ENCODE measurements around the gene PAX3.

Gene PAX3

DNA sequence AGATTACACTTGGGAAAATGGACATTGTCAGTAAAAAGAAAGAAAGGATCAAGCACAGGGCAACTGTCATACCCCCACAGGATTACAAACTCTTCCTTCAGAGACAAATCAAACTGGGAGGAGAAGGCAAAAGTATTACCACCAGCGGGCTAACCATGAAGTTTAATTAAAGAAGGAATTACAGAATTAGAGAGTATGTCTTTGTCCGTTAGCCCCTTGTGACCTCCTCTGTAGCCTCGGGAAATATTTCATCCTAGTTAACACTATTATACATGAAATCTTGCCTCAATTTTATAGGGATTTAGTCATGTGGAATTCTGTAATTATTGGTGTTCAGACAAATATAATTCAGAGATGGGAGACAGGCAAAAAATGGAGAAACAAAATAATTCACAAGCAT is 60.7 kb downstream of the PAX3 start:
- intact Hi-C loops (cut with DNase I) = no loop called here
- DNase-seq = no peak

DNA sequence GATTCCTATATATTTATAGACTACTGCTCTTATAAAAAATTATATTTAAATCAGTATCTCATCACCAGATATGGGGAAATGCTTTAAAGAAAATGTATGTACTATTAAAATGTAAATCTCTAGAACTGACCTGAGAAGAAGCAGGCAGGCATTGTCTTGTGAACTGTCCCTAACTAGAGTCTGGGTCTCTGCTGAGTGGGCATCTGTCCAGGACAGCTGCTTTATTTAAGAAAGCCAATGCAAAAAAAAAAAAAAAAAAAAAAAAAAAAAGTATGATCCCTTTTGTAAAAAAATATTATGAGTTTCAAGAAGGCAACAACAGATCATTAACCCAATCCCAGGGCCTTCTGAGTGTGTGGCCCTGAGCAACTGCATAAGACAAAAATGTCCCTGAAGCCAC is 66.0 kb downstream of the PAX3 start:
- DNase-seq = no peak
- intact Hi-C loops (cut with DNase I) = no loop called here

DNA sequence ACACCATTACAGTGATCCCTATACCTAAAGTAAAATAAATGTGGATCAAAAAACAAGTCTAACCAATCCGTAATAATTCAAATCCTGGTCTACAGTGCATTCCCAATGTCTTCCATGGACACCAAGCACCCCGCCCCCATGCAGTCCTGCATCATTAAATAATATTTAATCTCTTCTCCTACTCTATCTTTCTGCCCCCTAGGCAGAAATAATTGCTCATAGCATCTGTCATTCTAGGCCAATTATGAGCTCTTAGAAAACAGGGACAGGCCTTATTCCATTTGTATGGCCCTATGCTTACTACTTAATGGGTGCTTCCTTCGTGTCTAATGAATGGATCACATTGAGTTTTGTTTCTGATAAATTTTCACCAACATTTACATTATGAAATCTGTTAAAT is 66.4 kb downstream of the PAX3 start:
- intact Hi-C loops (cut with DNase I) = no loop called here
- no peak for DNase-seq

DNA sequence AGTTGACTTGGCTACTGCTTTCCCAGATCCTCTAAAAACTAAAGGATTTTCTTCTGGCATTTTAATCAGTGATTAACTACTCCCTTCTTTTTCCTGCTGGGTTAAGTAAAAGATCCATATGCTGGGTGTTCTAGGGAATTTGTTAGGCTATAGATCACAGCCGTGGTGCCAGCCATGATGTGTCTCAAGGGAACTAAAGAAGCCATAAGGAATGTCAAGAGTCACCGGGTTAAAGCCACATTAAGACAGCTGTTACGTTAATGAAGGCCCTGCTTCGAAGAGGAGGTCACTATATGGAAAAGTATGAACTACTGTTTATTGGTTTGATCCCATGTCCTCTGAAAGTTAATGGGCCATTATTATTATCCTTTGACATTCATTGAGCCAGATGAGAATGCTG is 70.7 kb downstream of the PAX3 start:
- intact Hi-C loops (cut with DNase I) = no loop called here
- no peak for DNase-seq

DNA sequence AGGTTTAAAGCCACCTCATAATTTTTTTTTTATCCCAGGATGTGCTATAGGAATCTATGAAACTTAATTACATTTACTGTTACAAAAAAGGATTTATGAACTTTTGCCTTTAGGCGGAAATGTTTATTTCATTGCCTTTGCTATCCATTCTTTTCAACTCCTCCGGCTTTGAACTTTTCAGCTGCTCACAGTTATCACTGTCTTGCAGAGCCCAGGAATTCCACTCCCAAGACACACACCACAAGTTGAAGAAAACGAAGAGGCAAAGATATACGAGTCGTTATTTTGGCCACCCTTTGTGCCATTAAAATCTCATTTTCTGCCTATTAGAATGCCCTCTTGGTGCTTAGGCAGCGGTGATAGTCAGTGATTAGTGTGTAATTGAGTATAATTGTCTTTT is 80.0 kb downstream of the PAX3 start:
- no peak for DNase-seq
- intact Hi-C loops (cut with DNase I) = no loop called here

DNA sequence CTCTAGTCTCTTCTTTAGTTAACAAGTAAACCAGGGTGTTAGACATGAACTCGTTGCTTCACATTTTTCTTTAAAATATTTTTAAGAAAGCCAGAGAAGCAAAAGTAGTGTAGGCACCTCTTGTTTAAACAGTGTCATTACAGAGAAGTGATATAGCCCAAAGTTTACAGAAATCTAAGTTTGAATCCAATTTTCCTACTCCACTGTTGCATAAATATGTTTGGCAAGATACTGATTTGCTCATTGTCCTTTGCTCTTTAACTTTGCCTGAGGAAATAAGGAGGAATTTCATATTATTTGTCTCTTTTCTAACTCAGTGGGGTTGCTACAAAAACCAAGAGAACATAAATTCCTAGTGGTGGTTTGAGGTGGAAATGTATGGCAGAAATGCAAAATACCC is 81.1 kb downstream of the PAX3 start:
- no peak for DNase-seq
- intact Hi-C loops (cut with DNase I) = no loop called here

DNA sequence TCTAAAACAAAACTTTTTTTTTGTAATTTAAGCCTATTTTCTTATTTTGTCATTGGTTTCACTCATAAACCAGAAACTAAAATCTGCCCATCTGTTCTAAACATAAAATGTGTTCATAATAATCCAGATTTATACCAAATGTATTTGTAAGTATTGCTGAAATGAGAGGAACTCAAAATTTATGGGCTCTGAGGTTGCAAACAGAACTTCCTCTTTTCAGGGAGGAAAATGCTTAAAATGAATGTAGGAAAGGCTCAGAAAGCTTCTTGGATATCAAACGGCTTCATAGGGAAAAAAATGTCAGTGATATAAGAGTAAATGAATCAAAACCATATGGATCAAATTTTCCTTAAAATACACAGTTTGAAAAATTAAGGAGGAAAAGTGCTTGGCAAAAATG is 83.9 kb downstream of the PAX3 start:
- intact Hi-C loops (cut with DNase I) = no loop called here
- DNase-seq = no peak

DNA sequence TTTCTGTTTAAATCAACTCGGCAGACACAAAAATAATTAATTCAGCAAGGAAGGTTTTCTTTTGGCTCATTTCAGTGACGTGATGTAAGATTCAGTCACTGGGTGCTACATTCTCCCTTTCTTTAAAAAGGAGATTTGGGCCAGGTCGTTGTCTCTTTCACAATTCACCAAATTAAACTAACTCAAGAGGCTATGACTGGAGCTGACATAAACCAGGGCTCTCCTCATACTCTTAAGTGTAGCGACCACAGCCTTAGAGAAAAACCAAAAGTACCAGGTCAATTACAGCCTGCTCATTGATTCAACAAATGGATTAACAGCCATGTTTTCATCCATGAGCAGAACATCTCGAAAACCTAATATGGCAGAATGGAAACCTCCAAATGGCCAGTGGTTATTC is 85.7 kb downstream of the PAX3 start:
- DNase-seq = no peak
- intact Hi-C loops (cut with DNase I) = no loop called here

DNA sequence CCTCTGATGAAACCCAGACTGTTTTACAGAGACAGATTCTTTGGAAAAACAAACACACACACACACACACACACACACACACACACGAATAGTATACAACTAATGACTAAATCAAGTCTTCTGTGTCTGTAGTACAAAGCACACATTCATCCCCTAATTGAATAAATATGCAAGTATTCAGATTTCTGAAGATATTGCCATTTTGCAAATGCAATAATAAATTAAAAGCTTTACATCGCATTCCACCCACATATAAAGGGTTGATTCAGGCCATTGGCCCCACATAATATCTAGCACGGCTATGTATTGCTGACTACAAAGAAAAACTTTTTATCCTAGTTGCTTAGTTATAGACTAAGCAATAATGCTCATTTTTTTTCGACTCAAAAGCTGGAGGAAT is 86.2 kb downstream of the PAX3 start:
- DNase-seq = no peak
- intact Hi-C loops (cut with DNase I) = no loop called here

DNA sequence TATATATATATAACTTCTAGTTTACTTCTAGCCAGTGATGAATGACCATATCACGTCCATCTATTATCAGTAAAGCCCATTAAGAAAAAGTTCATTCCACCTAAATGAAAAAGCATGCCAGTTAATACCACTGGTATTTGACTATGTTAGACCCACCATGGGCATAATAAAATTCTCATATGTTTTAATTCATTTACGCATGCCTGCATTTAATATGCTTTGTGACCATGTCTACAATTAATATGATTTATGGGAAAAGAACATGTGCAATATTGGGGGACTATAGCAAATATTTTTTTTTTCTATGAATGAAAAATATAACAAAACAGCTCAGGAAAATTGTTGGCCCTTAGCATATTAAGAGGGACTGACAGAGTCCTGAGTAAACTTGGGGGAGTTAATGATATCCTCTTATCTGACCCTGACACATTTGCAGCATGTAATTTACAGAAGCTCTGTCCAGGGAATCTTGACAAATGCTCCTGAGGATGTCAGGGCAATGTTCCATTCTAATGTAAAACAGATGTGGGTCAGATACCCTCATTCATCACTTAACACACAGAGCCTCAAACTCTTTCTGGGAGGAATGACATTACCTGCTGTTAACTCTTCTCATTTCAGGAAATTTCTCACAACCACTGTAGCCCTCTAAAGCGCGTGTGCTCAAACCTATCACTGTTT is 90.6 kb downstream of the PAX3 start:
- DNase-seq = no peak
- intact Hi-C loops (cut with DNase I) = no loop called here

DNA sequence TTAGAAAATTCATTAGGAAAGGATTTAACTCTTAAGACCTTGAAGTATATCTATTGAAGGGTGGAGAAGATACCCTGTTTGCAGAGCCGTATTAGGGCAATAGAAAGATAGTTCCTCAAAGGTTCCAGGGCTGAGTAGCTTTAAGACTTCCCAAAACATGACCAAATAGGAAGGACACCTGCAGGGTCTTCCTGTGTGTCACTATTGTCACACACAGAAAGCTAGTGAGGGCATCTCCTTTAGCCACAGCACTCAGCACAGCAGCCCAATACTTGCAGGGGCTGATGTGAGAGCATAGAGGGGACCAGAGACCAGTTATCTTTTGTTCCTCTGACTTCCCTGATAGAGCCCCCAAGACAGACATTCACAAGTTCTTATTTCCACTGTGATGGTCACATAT is 93.7 kb downstream of the PAX3 start:
- intact Hi-C loops (cut with DNase I) = no loop called here
- DNase-seq = no peak

DNA sequence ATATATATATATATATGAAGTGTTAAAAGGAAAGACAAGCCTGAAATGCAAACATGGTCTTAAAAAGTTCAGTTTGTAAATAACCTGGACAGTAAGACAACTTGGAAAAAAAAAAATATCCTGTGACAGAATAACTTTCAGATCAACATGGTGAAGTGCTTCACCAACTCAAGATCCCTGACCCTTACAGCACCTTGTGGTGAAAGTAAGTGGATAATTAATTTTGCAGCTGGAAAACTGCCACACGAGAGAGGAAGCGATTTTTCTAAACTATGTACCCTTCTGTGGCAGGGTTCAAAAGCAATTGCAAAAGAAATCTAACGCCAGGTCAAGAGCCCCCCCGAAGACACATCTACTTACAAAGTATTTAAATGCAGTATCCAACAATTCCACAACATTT is 95.8 kb downstream of the PAX3 start:
- intact Hi-C loops (cut with DNase I) = no loop called here
- DNase-seq = no peak

DNA sequence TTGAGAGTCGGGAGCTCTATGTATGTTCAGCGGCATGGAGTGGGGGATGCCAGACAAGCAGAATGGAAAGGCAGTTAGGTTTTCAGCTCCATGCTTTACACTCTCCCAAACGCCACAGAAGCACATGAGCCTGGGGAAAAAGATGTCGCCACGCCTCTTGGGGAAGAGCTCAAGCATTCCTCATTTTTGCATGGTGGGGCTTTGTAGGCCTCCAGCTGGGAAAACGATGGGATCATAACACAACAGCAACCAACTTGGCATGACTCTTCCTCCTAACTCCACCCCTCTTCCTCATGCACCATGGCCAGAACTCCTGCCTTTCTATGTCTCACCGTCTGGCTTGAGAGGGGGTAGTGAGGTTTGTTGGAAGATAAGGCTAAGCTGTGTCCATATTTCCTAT is 102.6 kb downstream of the PAX3 start:
- intact Hi-C loops (cut with DNase I) = no loop called here
- no peak for DNase-seq

DNA sequence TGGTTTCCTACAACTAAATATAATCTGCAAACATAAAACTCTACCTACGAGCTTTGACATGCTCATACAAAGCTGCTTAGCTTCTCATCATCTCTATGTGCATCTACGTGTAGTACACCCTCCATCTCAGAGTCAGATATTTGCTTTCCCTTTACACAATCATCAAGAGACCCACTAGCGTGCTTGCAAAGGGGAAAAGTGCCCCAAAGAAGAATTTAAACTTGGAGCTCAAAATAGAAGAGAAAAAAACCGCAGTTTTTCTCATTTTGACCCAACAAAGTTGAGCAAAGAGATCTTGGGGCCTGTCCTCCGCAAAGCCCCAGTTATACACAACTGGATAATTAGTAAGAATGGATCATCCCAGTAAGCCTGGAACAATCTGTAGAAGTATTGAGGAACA is 104.1 kb downstream of the PAX3 start:
- intact Hi-C loops (cut with DNase I) = no loop called here
- no peak for DNase-seq

DNA sequence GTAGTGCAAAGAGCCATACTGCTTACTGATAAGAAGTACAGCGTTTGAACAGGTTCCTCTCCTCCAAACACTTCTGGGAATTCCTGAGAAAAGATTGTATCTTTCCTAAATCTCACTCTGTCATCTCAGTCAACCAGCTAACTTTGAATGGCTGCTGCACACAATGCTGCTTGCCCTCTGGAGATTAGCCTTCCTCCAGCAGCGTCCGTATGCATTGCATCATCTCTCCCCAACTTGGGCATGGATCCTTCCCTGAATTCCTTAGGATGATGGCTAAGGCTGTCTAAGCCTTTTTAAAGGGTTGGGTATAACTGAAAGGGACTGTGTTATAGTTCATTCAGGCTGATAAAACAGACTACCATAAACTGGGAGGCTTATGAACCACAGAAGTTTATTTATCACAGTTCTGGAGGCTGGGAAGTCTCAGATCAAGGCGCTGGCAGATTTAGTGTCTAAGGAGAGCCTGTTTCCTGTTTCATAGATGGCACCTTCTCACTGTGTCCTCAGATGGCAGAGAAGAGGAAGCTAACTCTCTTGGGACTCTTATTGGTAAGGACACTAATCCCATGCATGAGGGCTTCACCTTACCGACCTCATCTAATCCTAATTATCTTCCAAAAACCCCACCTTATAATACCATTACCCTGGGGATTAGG is 105.3 kb downstream of the PAX3 start:
- no peak for DNase-seq
- intact Hi-C loops (cut with DNase I) = no loop called here

DNA sequence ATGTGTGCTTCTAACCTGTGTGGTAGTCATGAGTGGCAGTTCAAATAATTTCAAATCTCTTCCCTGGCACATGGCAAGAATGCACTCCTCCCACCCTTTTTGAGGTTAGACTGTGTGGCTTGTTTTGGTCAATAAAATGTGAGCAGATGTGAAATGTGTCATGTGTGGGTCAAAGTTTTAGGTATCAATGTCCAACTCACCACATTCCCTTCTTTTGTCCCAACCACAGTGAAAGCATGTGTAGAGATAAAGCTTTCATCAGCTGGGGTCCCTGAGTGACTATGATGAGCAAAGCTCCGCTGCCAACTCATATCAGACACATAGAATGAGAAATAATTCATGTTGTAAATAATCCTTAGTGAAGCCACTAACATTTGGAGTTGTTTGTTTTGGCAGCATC is 118.2 kb downstream of the PAX3 start:
- DNase-seq = no peak
- intact Hi-C loops (cut with DNase I) = no loop called here

DNA sequence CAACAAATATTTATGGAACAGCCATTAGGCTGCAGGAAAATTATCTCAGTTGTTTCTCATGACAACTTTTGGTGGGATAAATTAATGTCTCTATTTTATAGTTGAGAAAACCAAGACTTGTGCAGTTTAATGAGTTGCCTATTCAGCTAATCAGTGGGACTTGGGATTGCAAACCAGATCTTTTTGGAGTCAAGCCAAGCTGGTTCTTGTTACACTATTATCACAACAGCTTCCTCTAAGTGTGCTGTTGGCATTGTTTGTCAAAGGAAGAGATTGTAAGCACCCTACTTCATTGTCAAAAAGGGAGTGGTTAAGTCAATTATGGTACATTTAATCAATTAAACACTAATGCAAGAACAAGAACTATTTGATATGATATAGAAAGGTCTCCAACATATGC is 119.2 kb downstream of the PAX3 start:
- intact Hi-C loops (cut with DNase I) = no loop called here
- no peak for DNase-seq

DNA sequence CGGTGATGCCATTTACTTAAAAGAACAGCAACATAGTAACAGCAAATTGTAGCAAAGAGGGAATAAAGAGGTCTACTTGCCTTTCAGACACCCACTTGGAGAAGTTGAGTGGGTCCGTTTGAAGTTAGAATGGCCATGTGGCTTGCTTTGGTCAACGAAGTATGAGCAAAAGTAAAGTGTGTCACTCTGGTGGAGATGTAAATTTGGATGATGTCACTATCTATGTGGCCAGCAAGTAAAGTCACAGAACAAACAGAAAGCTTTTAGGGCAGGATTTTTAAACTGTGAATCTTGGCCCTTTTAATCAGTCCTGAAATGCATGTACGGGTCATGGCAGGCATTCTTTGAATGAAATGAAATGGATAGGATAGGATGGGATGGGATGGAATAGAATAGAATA is 120.3 kb downstream of the PAX3 start:
- intact Hi-C loops (cut with DNase I) = no loop called here
- no peak for DNase-seq

DNA sequence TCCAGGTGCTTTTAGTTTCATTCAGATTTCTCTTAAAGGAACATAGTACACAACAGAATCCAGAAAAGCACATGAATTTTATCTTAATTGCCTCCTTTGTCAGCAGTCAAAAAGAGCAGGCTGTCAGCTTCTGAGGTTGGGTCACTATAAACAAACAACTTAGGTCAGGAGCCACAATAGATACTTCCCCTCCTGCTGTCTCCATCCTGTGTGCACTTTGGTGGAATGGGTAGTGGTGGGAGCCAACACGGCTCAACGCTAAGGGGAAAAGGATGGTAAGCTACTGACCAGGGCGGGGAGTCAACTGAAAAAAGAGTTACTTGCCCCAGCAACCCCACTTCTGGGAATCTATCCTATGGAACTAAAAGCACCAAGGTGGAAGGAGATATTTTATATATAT is 121.9 kb downstream of the PAX3 start:
- no peak for DNase-seq
- intact Hi-C loops (cut with DNase I) = no loop called here

DNA sequence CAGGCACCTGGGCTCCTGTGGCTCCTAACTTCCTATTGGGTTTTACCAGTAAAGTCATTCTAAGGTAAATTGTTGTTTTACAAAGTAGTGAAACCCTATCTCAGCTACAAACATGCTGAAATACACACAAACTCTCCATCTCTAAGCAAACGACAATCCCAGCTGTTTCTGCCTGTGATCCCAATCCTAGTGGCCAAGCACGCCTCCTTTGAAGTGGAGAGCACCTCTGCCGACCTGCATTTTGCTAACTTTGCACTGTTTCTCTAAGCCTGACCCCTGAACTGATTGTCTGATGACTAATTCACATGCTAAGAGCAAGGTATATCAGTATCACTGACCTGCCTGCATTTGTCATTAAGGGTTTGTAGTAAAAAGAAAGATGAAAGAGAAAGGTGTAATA is 124.3 kb downstream of the PAX3 start:
- no peak for DNase-seq
- intact Hi-C loops (cut with DNase I) = no loop called here

DNA sequence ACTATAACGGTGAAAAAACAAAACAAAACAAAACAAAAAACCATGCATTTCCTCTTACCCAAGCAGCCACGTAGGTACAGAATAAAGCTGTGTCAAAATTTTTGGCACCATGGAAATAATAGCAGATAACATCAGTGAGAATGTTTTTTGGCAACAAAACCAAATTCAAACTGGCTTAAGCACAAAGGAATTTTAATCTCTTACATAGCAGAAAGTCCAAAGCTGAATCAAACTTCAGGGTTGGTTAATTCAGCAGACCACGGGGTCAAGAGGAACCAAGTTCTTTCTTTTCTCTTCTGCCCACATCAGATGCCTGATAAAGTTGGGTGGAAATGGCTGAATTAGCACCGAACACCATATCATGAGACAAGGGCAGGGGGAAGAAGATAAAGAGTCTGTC is 129.5 kb downstream of the PAX3 start:
- intact Hi-C loops (cut with DNase I) = no loop called here
- DNase-seq = no peak

DNA sequence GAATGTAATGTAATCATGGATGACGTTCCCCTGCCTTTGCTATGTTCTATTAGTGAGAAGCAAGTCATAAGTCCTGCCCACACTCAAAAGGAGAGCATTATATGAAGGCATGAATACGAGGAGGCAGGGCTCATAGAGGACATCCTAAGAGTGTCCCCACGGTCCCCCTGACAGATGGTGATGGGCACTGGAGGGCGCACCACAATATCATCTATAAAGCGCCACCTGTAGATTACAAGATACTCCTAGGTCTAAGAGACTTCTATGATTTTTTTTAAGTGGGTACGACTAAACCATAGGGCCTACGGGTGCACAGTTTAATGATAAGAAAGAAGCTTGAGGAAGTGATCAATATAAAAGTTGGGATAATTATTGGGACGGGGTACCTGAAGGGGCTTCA is 131.0 kb downstream of the PAX3 start:
- DNase-seq = no peak
- intact Hi-C loops (cut with DNase I) = no loop called here

DNA sequence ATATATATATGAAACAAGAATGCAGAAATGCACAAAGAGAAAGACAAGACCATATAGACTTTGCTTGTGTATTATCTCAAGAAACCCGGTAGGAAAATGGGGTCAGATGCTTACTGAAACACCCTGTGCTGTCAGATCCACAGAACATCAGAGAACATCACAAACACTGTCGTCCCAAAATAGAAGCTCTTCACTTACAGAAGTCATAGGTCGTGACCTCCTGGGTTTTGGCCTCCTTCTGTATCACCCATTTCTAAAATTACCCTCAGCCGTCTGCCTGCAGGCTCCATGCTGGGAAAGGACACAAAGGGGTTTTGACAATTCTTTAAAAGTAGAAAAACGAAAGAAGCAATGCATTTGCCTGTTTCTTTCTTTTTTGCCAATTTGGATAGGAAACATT is 137.9 kb downstream of the PAX3 start:
- DNase-seq = no peak
- intact Hi-C loops (cut with DNase I) = no loop called here
